ENCODE measurements around the gene CAMK4.

GRCh38 chr5:111480346-111480745 is 256.2 kb downstream of the CAMK4 start:
- no peak for TF ChIP-seq ELF4 (IDR thresholded peaks at IDR 0.05)
- TF ChIP-seq SP1 (IDR thresholded peaks at IDR 0.05) = no peak
- no peak for TF ChIP-seq HDGF (IDR thresholded peaks at IDR 0.05; ENCODE audit: borderline replicate concordance)
- no peak for TF ChIP-seq BHLHE40 (IDR thresholded peaks at IDR 0.05; ENCODE audit: borderline replicate concordance)
- no peak for TF ChIP-seq FOXK2 (IDR thresholded peaks at IDR 0.05)
- no peak for TF ChIP-seq FOXA1 (IDR thresholded peaks at IDR 0.05)
- TF ChIP-seq FOXM1 (IDR thresholded peaks at IDR 0.05; ENCODE audit: borderline replicate concordance) = no peak
- no peak for TF ChIP-seq SUZ12 (IDR thresholded peaks at IDR 0.05)
- no peak for TF ChIP-seq ZNF384 (IDR thresholded peaks at IDR 0.05)
- TF ChIP-seq TARDBP (IDR thresholded peaks at IDR 0.05) = no peak
- TF ChIP-seq L3MBTL2 (conservative IDR thresholded peaks at IDR 0.05) = no peak
- no peak for TF ChIP-seq CTBP1 (IDR thresholded peaks at IDR 0.05; ENCODE audit: borderline replicate concordance)
- TF ChIP-seq NFRKB (IDR thresholded peaks at IDR 0.05) = no peak
- no peak for TF ChIP-seq ARNT (IDR thresholded peaks at IDR 0.05)

Measured in HEK293T (cell line).